Esophagus (tissue), 2 donors: ENCODE data around the gene ANAPC5. TPM values are rescaled to one million over a fixed set of nuclear protein-coding genes. Genes with fewer than 3 reads are reported as not detected.

ENCODE experiments used
- polyA plus RNA-seq, 2 donors: library from polyadenylated mRNA; stranded (reverse); fragments of 200-250 nt; gene quantifications; one replicate each; pipeline ENCODE4 v1.2.3, GENCODE V29; 2013
- donor health status: healthy with polysubstance abuse.
- donor health status: Bipolar disorder and iron deficiency.

ANAPC5 gene
- polyA plus RNA-seq, 2 donors: 65.4 to 71.1 TPM

Other genes starting within 250 kb of the ANAPC5 start
- gene P2RX7, start 219.5 kb downstream of the ANAPC5 start, polyA plus RNA-seq: 1 to 10 TPM; 1.2 to 2.5 TPM
- gene P2RX4, start 142.3 kb downstream of the ANAPC5 start, polyA plus RNA-seq: 1 to 10 TPM; 5.0 to 5.4 TPM
- 10 to 100 TPM in 1 of 2 donors, 1 to 10 TPM in 1; 8.5 to 10.5 TPM for gene CAMKK2, start 55.7 kb downstream of the ANAPC5 start, polyA plus RNA-seq
- 10 to 100 TPM; 13.6 to 13.8 TPM for gene RNF34, start 47.7 kb upstream of the ANAPC5 start, polyA plus RNA-seq
- gene KDM2B, start 228.6 kb upstream of the ANAPC5 start, polyA plus RNA-seq: 10 to 100 TPM; 15.7 to 23.5 TPM